ENCODE results near the gene USH1C.

The USH1C gene

GRCh38 chr11:17585911-17586695, 41.9 kb upstream of the USH1C start:
- Mint-ChIP-seq H3K4me1 (no peaks in the 10 kb centered on the region), H3K9me3 (peaks cover 7% of the 10 kb centered on the region), H3K36me3 (ENCODE audit: low read depth) (no peaks in the 10 kb centered on the region), H3K27ac (no peak overlapping the region), H3K27me3 (ENCODE audit: low read depth, poor library complexity) (peaks cover 12% of the 10 kb centered on the region), H3K4me3 (no peak overlapping the region)
- no peak for DNase-seq
- no peak for TF ChIP-seq CTCF (IDR thresholded peaks at IDR 0.05)

- Mint-ChIP-seq H3K4me3 (no peak overlapping the region), H3K27ac (no peak overlapping the region)
- no peak for TF ChIP-seq CTCF (IDR thresholded peaks at IDR 0.05)
These were observed 37.5 kb upstream of the USH1C start for GRCh38 chr11:17581732-17582053.

GRCh38 chr11:17581036-17581731, 37.0 kb upstream of the USH1C start:
- TF ChIP-seq CTCF (IDR thresholded peaks at IDR 0.05), result no peak
- H3K9me3 Mint-ChIP-seq, result peaks cover 7% of the 10 kb centered on the region
- no peak for DNase-seq
- no peak overlapping the region for H3K4me3 Mint-ChIP-seq
- no peaks in the 10 kb centered on the region for H3K4me1 Mint-ChIP-seq
- H3K27me3 Mint-ChIP-seq (ENCODE audit: low read depth, poor library complexity), result peaks cover 21% of the 10 kb centered on the region
- H3K27ac Mint-ChIP-seq, result no peak overlapping the region
- no peaks in the 10 kb centered on the region for H3K36me3 Mint-ChIP-seq (ENCODE audit: low read depth)

More at GRCh38 chr11:17581732-17582053, 37.5 kb upstream of the USH1C start:
- Mint-ChIP-seq H3K4me1 (no peaks in the 10 kb centered on the region), H3K9me3 (peaks cover 7% of the 10 kb centered on the region), H3K36me3 (ENCODE audit: low read depth) (no peaks in the 10 kb centered on the region), H3K27me3 (ENCODE audit: low read depth, poor library complexity) (peaks cover 17% of the 10 kb centered on the region)
- no peak for DNase-seq

- Mint-ChIP-seq H3K4me3 (no peak overlapping the region), H3K36me3 (ENCODE audit: low read depth) (no peaks in the 10 kb centered on the region), H3K27me3 (ENCODE audit: low read depth, poor library complexity) (peaks cover 16% of the 10 kb centered on the region), H3K27ac (no peak overlapping the region), H3K4me1 (peaks cover 2% of the 10 kb centered on the region), H3K9me3 (peaks cover 7% of the 10 kb centered on the region)
- DNase-seq, result no peak
- TF ChIP-seq CTCF (IDR thresholded peaks at IDR 0.05), result no peak
These were observed 36.1 kb upstream of the USH1C start for GRCh38 chr11:17580271-17580670.

GRCh38 chr11:17579451-17579850, 35.2 kb upstream of the USH1C start:
- no peak for TF ChIP-seq CTCF (IDR thresholded peaks at IDR 0.05)
- Mint-ChIP-seq H3K27me3 (ENCODE audit: low read depth, poor library complexity) (peaks cover 15% of the 10 kb centered on the region), H3K4me3 (no peak overlapping the region), H3K4me1 (peaks cover 6% of the 10 kb centered on the region), H3K36me3 (ENCODE audit: low read depth) (no peaks in the 10 kb centered on the region), H3K9me3 (peaks cover 7% of the 10 kb centered on the region), H3K27ac (no peak overlapping the region)
- no peak for DNase-seq

All from nephron progenitor cell (in vitro differentiated cells).